Esophagus muscularis mucosa (tissue), 4 donors: Measurements from ENCODE around the gene ADCY1. TPM values are rescaled to one million over a fixed set of nuclear protein-coding genes. Genes with fewer than 3 reads are reported as not detected.

ENCODE experiments used
- DNase-seq: peaks from one replicate; pipeline ENCODE4 v3.0.0-alpha.2; 2017; ENCODE audit errors: extremely low spot score
- H3K27ac ChIP-seq, 4 donors: fragments of 200-600 bp; sonication (generic); replicated peaks in 1 of 4; 1 replicate in 3 of 4; 2 replicates in 1 of 4; pipeline ENCODE4 v1.5.1; 2016 to 2019; ENCODE audit warnings: mild to moderate bottlenecking in 1 of 4
- H3K27me3 ChIP-seq, 4 donors: fragments of 200-600 bp; sonication (generic); one replicate each; pipeline versions ENCODE4 v1.5.1 to v1.6.0; 2016 to 2019
- H3K36me3 ChIP-seq, 4 donors: fragments of 200-600 bp; sonication (generic); one replicate each; pipeline ENCODE4 v1.5.1; 2016 to 2019
- H3K4me1 ChIP-seq, 4 donors: fragments of 200-600 bp; sonication (generic); one replicate each; pipeline ENCODE4 v1.5.1; 2016 to 2019
- H3K4me3 ChIP-seq, 4 donors: fragments of 200-600 bp; sonication (generic); 1 replicate in 2 of 4; 2 replicates in 2 of 4; pipeline ENCODE4 v1.5.1; 2016 to 2019; ENCODE audit warnings: mild to moderate bottlenecking in 4 of 4, moderate library complexity in 1 of 4
- H3K9me3 ChIP-seq, 4 donors: fragments of 200-600 bp; sonication (generic); 1 replicate in 3 of 4; 2 replicates in 1 of 4; pipeline ENCODE4 v1.5.1; 2016 to 2019
- CTCF ChIP-seq, 3 experiments: fragments of 200-600 bp in 2 of 3; fragments of 450-650 bp in 1 of 3; sonication (generic) in 2 of 3; IDR thresholded peaks; one replicate each; pipeline ENCODE4 v1.5.1; 2017 to 2019; ENCODE audit warnings: antibody characterized with exemption in 3 of 3, mild to moderate bottlenecking in 2 of 3, moderate library complexity in 1 of 3
- EP300 ChIP-seq: sonication (generic); formaldehyde crosslinking; IDR thresholded peaks from one replicate; pipeline ENCODE4 v1.6.1; 2017; ENCODE audit warnings: antibody characterized with exemption
- POLR2A ChIP-seq: fragments of 450-650 bp; IDR thresholded peaks from one replicate; pipeline ENCODE4 v1.6.1; 2017; ENCODE audit warnings: antibody characterized with exemption, moderate library complexity, mild to moderate bottlenecking, low read depth
- POLR2AphosphoS5 ChIP-seq, 2 donors: sonication (generic); formaldehyde crosslinking; IDR thresholded peaks; one replicate each; pipeline ENCODE4 v1.6.1; 2017; ENCODE audit warnings: antibody characterized with exemption in 2 of 2
- WGBS: methylation state at CpG from one replicate; pipeline ENCODE4 v1.1.5; 2018; 5-methylcytosine and 5-hydroxymethylcytosine counted together
- intact Hi-C: fragments of 100-400 bp; cut with DNase I; formaldehyde crosslinking; loops from one replicate; pipeline ENCODE4 v1.15.1; 2023
- total RNA-seq, 4 donors: library from RNA; depleted of rRNA; stranded (reverse); fragments of >200 nt; gene quantifications; one replicate each; pipeline versions ENCODE4 v1.1.0 to v1.2.1, GENCODE V29; 2016

Gene ADCY1
- total RNA-seq, 4 donors from 2014 or later, result 0.42 to 2.1 (median 1.2) TPM

GRCh38 chr7:45573204-45573603, 964 bp upstream of the ADCY1 start:
- no peaks in the 10 kb centered on the region for H3K9me3 ChIP-seq
- H3K4me1 ChIP-seq, result peaks cover 11 to 24% (median 22%) of the 10 kb centered on the region in 4 donors
- TF ChIP-seq POLR2AphosphoS5 (IDR thresholded peaks at IDR 0.05) (no peak), CTCF (IDR thresholded peaks at IDR 0.05) (no peak), POLR2A (no peak), EP300 (no peak)
- no peak overlapping the region for H3K4me3 ChIP-seq
- no peaks in the 10 kb centered on the region for H3K36me3 ChIP-seq
- WGBS, result 76% methylated on average over 11 of the region's 11 CpGs
- DNase-seq, result no peak
- H3K27ac ChIP-seq, result no peak overlapping the region
- intact Hi-C loops, result no loop called here
- peaks cover 0 to 45% (median 10%) of the 10 kb centered on the region in 4 donors for H3K27me3 ChIP-seq

GRCh38 chr7:45574416-45574668, 174 bp downstream of the ADCY1 start:
- intact Hi-C loops, result no loop called here
- no CpG with 5 or more reads among the region's 60 CpGs for WGBS

GRCh38 chr7:45574669-45575500, 717 bp downstream of the ADCY1 start:
- no peak for TF ChIP-seq EP300
- TF ChIP-seq CTCF (IDR thresholded peaks at IDR 0.05), result no peak
- no peak for TF ChIP-seq POLR2A
- TF ChIP-seq POLR2AphosphoS5 (IDR thresholded peaks at IDR 0.05), result no peak
- WGBS, result 0% methylated on average over 22 of the region's 72 CpGs
- DNase-seq, result no peak
- Histone ChIP-seq H3K27ac (no peak overlapping the region), H3K4me3 (peak overlapping the region; percentile 55 to 67 (median 60)), H3K36me3 (no peaks in the 10 kb centered on the region), H3K9me3 (no peaks in the 10 kb centered on the region), H3K27me3 (peaks cover 0 to 60% (median 10%) of the 10 kb centered on the region in 4 donors), H3K4me1 (peaks cover 11 to 24% (median 22%) of the 10 kb centered on the region in 4 donors)
- intact Hi-C loops, result no loop called here

More at GRCh38 chr7:45574416-45574668, 174 bp downstream of the ADCY1 start:
- Histone ChIP-seq H3K4me3 (peak overlapping the region; percentile 55 to 67 (median 60)), H3K27ac (no peak overlapping the region), H3K4me1 (peaks cover 11 to 24% (median 22%) of the 10 kb centered on the region in 4 donors), H3K9me3 (no peaks in the 10 kb centered on the region), H3K27me3 (peaks cover 0 to 56% (median 10%) of the 10 kb centered on the region in 4 donors), H3K36me3 (no peaks in the 10 kb centered on the region)
- DNase-seq, result no peak
- TF ChIP-seq CTCF (IDR thresholded peaks at IDR 0.05) (no peak), EP300 (no peak), POLR2AphosphoS5 (IDR thresholded peaks at IDR 0.05) (no peak)

- Histone ChIP-seq H3K9me3 (no peaks in the 10 kb centered on the region), H3K4me3 (peak overlapping the region; percentile 55 to 67 (median 60)), H3K27me3 (peaks cover 0 to 62% (median 10%) of the 10 kb centered on the region in 4 donors), H3K4me1 (peaks cover 11 to 24% (median 22%) of the 10 kb centered on the region in 4 donors), H3K27ac (no peak overlapping the region), H3K36me3 (no peaks in the 10 kb centered on the region)
- intact Hi-C loops, result no loop called here
- TF ChIP-seq POLR2AphosphoS5 (IDR thresholded peaks at IDR 0.05) (no peak), EP300 (no peak), POLR2A (no peak), CTCF (IDR thresholded peaks at IDR 0.05) (no peak)
- 24% methylated on average over 14 of the region's 36 CpGs for WGBS
- DNase-seq, result no peak
Observed at GRCh38 chr7:45575501-45576248, 1.5 kb downstream of the ADCY1 start.
